NT2/D1 (cell line): ENCODE data around the gene ABHD4.

Experiments
- DNase-seq: peaks from one replicate; pipeline ENCODE4 v3.0.0-alpha.2; 2011; ENCODE audit warnings: low read depth, low spot score
- H3K27me3 ChIP-seq: 2 replicates; pipeline ENCODE4 v1.6.0; 2011; ENCODE audit warnings: mild to moderate bottlenecking; ENCODE audit not compliant: insufficient read length, insufficient read depth
- H3K36me3 ChIP-seq: 2 replicates; pipeline ENCODE4 v1.6.1; 2011; ENCODE audit warnings: mild to moderate bottlenecking, low read length, mixed read lengths; ENCODE audit not compliant: insufficient read depth, insufficient read length
- H3K4me1 ChIP-seq: 2 replicates; pipeline ENCODE4 v1.5.1; 2011; ENCODE audit not compliant: insufficient read depth, insufficient read length
- H3K4me3 ChIP-seq: 2 replicates; pipeline ENCODE4 v1.5.1; 2011; ENCODE audit warnings: low read depth; ENCODE audit not compliant: insufficient read length
- H3K9ac ChIP-seq: 2 replicates; pipeline ENCODE4 v1.6.0; 2011; ENCODE audit warnings: low read depth; ENCODE audit not compliant: insufficient read length
- H3K9me3 ChIP-seq: 2 replicates; pipeline ENCODE4 v1.5.1; 2011; ENCODE audit warnings: mild to moderate bottlenecking, low read length; ENCODE audit not compliant: insufficient read depth
- SUZ12 ChIP-seq: IDR thresholded peaks from 2 replicates; pipeline ENCODE4 v1.6.1; 2011; ENCODE audit not compliant: insufficient read length, insufficient read depth; ENCODE audit errors: extremely low read depth
- YY1 ChIP-seq: IDR thresholded peaks from 2 replicates; pipeline ENCODE4 v1.6.1; 2011; ENCODE audit not compliant: insufficient read length, insufficient read depth
- ZNF274 ChIP-seq: IDR thresholded peaks from 2 replicates; pipeline ENCODE4 v1.6.1; 2011; ENCODE audit warnings: mild to moderate bottlenecking, low read depth, low read length

Gene ABHD4

DNA sequence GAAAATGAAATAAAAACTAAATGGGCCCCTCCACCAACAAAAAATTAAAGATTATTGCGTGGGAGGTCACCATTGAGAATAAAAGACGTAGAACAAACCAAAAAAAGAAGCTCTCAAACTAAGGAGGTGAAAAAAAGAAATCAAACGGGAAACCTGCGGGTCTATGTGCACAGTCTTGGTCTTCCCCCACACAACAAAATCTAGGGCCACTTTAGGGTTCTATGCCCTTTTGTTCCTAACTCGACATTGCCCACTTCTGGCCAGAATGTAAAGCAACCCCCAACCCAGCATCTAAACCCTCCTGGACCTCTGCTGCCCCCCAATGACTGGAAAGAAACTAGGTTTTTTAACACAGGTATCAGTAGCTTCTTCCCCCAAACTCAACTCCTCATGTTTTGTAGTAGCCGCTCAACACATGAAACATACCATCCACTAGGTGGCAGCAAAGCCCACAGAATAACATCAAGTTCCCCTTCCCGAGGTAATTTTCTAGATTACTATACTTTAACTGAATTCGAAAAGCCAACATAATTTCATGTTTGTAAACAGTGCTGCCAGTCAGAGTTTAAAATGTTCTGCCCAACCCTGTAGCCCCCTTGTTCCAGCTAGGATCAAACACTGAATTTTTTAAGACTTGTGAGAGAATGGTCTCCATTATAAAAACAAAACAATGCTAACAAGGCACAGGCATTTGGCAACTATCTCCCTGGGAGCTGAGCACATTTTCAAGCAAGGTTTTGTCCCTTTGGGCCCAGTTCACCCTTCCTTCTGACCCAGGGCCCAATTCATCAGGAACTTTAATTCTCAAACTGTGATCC is 27.8 kb upstream of the ABHD4 start:
- H3K4me1 ChIP-seq: no peaks in the 10 kb centered on the region
- no peak overlapping the region for H3K4me3 ChIP-seq
- peak; percentile 87 for DNase-seq
- no peak overlapping the region for H3K9ac ChIP-seq
- H3K36me3 ChIP-seq: peaks cover 62% of the 10 kb centered on the region
- no peaks in the 10 kb centered on the region for H3K27me3 ChIP-seq
- no peaks in the 10 kb centered on the region for H3K9me3 ChIP-seq
- TF ChIP-seq ZNF274: no peak
- TF ChIP-seq YY1: no peak
- no peak for TF ChIP-seq SUZ12

DNA sequence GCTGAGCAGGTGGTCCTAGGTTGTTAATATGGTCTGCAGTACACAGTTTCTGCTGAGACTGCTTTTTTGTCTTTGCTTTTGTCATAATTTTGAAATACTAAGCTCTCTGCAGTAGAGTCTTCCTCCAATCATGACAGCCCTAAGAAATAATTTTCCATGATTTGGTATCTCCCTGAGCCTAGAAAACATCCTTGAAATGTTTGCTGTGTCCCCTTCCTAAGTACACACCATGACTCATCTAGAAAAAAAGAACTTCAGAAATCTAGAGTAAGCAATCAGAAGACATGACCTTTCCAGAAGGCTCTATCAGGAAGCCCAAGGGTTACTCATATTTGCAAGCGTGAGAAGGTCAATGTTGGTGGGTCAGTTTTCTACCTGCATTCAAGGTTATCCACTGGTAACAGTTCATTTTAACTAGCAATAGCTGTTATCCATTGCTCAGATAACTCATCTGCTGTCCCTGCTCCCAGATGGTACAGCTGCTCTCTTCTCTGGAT is 25.5 kb upstream of the ABHD4 start:
- Histone ChIP-seq H3K4me3 (no peak overlapping the region), H3K9ac (no peak overlapping the region), H3K27me3 (no peaks in the 10 kb centered on the region), H3K36me3 (peaks cover 56% of the 10 kb centered on the region), H3K4me1 (no peaks in the 10 kb centered on the region), H3K9me3 (no peaks in the 10 kb centered on the region)
- no peak for DNase-seq
- no peak for TF ChIP-seq SUZ12
- no peak for TF ChIP-seq ZNF274
- no peak for TF ChIP-seq YY1

DNA sequence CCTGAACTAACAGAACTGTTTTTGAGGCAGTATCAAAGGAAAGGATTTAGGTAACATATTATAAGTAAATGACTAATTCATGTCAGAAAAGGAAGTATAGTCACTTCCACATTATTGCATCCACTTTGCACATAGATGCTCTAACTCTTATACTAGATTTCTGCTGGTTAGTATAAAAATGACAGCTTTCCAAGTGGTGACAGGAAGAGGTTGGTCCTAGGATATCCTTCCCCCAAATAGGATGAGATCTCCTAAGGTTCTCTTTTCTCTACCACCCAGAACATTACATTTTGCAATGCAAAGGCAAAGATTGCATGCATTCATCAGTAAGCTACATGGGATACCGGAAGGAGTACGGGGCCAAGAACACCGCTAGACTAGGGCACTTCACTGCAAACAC is 24.3 kb upstream of the ABHD4 start:
- peaks cover 45% of the 10 kb centered on the region for H3K36me3 ChIP-seq
- H3K9ac ChIP-seq: no peak overlapping the region
- no peaks in the 10 kb centered on the region for H3K9me3 ChIP-seq
- no peak for DNase-seq
- no peak overlapping the region for H3K4me3 ChIP-seq
- H3K4me1 ChIP-seq: no peaks in the 10 kb centered on the region
- no peak for TF ChIP-seq ZNF274
- no peak for TF ChIP-seq SUZ12
- no peaks in the 10 kb centered on the region for H3K27me3 ChIP-seq

DNA sequence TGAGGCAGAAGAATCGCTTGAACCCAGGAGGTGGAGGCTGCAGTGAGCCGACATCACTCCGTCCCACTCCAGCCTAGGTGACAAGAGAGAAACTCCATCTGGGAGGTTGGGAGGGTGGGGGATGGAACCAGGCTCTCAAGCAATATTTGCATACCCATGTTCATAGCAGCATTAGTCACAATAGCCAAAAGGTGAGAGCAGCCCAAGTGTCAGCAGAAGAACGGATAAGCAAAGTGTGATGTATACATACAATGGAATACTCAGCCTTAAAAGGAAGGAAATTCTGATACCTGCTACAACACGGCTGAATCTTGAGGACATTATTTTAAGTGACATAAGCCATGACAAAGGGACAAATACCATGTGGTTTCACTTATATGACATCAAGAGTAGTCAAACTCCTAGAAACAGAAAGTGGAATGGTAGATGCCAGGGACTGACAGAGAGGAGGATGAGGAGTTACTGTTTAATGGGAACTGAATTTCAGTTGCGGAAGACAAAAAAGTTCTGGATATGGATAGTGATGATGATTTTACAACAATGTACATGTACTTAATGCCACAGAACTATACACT is 20.7 kb upstream of the ABHD4 start:
- H3K36me3 ChIP-seq: peaks cover 41% of the 10 kb centered on the region
- no peaks in the 10 kb centered on the region for H3K27me3 ChIP-seq
- no peak overlapping the region for H3K9ac ChIP-seq
- TF ChIP-seq ZNF274 (no peak), SUZ12 (no peak), YY1 (no peak)
- H3K4me1 ChIP-seq: peaks cover 5% of the 10 kb centered on the region
- no peak for DNase-seq
- H3K4me3 ChIP-seq: no peak overlapping the region
- H3K9me3 ChIP-seq: no peaks in the 10 kb centered on the region

DNA sequence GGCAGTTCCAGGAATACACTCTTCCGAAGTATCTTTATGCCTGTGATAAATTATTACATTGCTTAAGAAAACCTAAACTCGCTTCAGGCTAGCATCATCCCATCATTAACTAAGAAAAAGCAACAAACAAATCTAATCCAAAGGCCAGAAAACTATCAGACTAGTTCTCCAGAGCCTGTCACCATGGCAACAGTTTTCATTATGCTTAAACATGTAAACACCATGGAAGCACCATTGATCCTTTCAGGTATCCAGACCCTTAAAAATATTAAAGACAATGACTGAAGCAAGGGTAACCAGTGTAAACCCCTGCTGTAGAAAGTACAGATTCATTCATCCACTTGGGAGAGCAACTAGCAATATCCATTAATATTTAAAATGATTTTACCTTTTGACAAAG is 18.9 kb upstream of the ABHD4 start:
- H3K36me3 ChIP-seq: peaks cover 27% of the 10 kb centered on the region
- no peaks in the 10 kb centered on the region for H3K9me3 ChIP-seq
- no peaks in the 10 kb centered on the region for H3K27me3 ChIP-seq
- TF ChIP-seq ZNF274 (no peak), YY1 (no peak), SUZ12 (no peak)
- peaks cover 5% of the 10 kb centered on the region for H3K4me1 ChIP-seq
- H3K4me3 ChIP-seq: no peak overlapping the region
- DNase-seq: no peak
- no peak overlapping the region for H3K9ac ChIP-seq

DNA sequence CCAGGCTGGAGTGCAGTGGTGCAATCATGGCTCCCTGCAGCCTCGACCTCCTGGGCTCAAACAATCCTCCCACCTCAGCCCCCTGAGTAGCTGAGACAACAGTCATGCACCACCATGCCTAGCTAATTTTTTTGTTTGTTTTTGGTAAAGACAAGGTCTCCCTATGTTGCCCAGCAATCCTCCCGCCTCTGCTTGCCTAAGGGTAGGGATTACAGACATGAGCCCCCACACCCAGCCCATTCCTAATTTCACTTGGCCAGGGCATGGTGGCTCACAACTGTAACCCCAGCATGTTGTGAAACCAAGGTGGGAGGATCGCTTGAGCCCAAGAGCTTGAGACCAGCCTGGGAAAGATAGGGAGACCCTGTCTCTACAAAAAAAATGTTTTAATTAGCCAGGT is 18.2 kb upstream of the ABHD4 start:
- Histone ChIP-seq H3K27me3 (no peaks in the 10 kb centered on the region), H3K9me3 (no peaks in the 10 kb centered on the region), H3K9ac (no peak overlapping the region), H3K36me3 (peaks cover 26% of the 10 kb centered on the region), H3K4me1 (peaks cover 5% of the 10 kb centered on the region), H3K4me3 (no peak overlapping the region)
- TF ChIP-seq SUZ12 (no peak), YY1 (no peak), ZNF274 (no peak)
- no peak for DNase-seq

DNA sequence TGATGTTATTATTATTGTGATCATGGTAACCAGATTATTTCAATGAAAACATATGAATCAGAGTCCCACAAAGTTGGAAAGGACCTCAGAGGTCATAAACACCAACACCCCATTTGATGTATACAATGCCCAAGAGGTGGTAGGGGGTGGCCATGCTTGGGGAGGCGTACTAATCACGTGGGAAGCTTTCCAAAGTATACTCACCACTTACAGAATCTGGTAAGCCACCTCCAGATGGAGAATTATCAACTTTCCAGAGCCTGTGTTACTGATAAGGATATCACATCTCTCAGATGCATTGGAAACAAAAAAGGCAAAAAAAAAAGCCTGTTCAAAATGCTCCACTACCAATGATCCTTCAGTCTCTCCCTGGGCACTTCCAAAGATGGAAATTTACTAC is 17.5 kb upstream of the ABHD4 start:
- no peak for DNase-seq
- peaks cover 5% of the 10 kb centered on the region for H3K4me1 ChIP-seq
- H3K9ac ChIP-seq: no peak overlapping the region
- H3K4me3 ChIP-seq: no peak overlapping the region
- no peaks in the 10 kb centered on the region for H3K9me3 ChIP-seq
- TF ChIP-seq ZNF274 (no peak), SUZ12 (no peak), YY1 (no peak)
- peaks cover 22% of the 10 kb centered on the region for H3K36me3 ChIP-seq
- no peaks in the 10 kb centered on the region for H3K27me3 ChIP-seq

DNA sequence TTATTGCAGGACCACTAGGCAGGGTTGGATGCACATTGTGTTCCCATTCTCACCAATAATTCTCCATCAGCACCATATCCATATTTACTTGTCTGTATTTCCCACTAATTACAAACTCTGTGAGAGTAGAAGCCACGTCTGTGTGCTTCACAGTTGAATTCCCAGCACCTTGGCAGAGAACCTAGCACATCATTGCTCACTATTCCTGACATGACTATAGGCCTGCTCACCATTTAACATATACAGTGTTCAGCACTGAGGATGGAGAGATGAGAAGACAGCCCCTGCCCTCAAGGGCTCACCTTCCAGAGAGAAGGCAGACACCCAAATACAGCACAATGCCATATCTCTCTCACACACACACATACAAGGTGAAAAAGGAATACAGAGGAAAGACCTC is 14.1 kb upstream of the ABHD4 start:
- TF ChIP-seq SUZ12 (no peak), ZNF274 (no peak), YY1 (no peak)
- no peak for DNase-seq
- H3K9me3 ChIP-seq: no peaks in the 10 kb centered on the region
- no peaks in the 10 kb centered on the region for H3K27me3 ChIP-seq
- H3K36me3 ChIP-seq: peaks cover 30% of the 10 kb centered on the region
- no peak overlapping the region for H3K9ac ChIP-seq
- no peak overlapping the region for H3K4me3 ChIP-seq
- peaks cover 5% of the 10 kb centered on the region for H3K4me1 ChIP-seq
